ENCODE data around the gene MAP3K21.

Gene MAP3K21

GRCh38 chr1:233393926-233394680 lies 66.6 kb downstream of the MAP3K21 start:
- Histone ChIP-seq H3K27ac (ENCODE audit: low read length) (no peak overlapping the region), H3K9me3 (ENCODE audit: control insufficient read depth in 1 of 2, low read length in 2 of 2) (no peaks in the 10 kb centered on the region)

DNA sequence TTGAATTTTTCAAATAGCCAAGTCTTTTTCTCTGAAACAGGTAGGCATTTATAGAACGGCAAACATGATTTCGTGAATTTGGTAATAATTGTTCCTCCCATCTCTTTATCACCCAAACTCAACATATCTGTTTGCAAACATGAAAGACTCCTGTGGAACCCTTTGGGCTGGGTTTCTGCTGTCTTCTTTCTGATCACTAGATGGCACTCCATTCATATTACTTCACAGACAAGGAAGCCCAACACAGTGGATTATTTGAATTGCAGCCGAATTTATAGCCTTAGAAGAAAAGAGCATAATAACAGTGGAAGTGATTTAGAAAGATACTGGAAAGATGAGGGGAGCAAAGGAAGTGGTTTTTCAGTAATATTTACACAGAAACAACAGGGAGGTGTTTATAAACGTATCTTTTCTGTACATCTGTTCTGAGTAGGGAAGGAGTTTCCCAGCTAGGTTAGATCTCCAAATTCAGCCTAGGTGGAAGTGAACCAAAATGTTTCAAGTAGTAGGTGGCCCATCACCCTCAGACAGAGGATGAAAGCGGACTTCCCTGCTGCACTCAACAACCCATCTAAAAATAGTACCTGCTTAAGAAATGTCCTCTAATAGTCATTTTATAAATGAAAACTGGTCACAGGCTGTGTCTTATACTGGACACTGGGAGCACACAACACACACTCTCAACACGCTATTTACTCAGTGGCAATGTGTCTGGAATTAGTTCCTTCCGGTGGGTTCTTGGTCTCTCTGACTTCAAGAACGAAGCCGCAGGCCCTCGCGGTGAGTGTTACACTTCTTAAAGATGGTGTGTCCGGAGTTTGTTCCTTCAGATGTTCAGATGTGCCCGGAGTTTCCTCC lies 67.6 kb downstream of the MAP3K21 start:
- Histone ChIP-seq H3K27ac (ENCODE audit: low read length) (no peak overlapping the region), H3K9me3 (ENCODE audit: control insufficient read depth in 1 of 2, low read length in 2 of 2) (no peaks in the 10 kb centered on the region), H3K4me3 (ENCODE audit: low read depth in 1 of 2, low read length in 2 of 2) (no peak overlapping the region), H3K36me3 (ENCODE audit: control insufficient read depth in 1 of 2, insufficient read depth in 2 of 2, low read length in 2 of 2) (no peaks in the 10 kb centered on the region), H3K4me1 (ENCODE audit: control insufficient read depth in 1 of 2, insufficient read depth in 2 of 2, low read length in 2 of 2) (no peaks in the 10 kb centered on the region), H3K27me3 (ENCODE audit: low read depth, low read length) (no peaks in the 10 kb centered on the region)

More at GRCh38 chr1:233393926-233394680, 66.6 kb downstream of the MAP3K21 start:
- no peaks in the 10 kb centered on the region for H3K36me3 ChIP-seq (ENCODE audit: control insufficient read depth in 1 of 2, insufficient read depth in 2 of 2, low read length in 2 of 2)
- H3K4me1 ChIP-seq (ENCODE audit: control insufficient read depth in 1 of 2, insufficient read depth in 2 of 2, low read length in 2 of 2): no peaks in the 10 kb centered on the region
- no peaks in the 10 kb centered on the region for H3K27me3 ChIP-seq (ENCODE audit: low read depth, low read length)
- no peak overlapping the region for H3K4me3 ChIP-seq (ENCODE audit: low read depth in 1 of 2, low read length in 2 of 2)

GRCh38 chr1:233395863-233396646 lies 68.5 kb downstream of the MAP3K21 start:
- H3K27me3 ChIP-seq (ENCODE audit: low read depth, low read length): no peaks in the 10 kb centered on the region
- H3K36me3 ChIP-seq (ENCODE audit: control insufficient read depth in 1 of 2, insufficient read depth in 2 of 2, low read length in 2 of 2): no peaks in the 10 kb centered on the region
- no peak overlapping the region for H3K4me3 ChIP-seq (ENCODE audit: low read depth in 1 of 2, low read length in 2 of 2)
- H3K27ac ChIP-seq (ENCODE audit: low read length): no peak overlapping the region
- H3K9me3 ChIP-seq (ENCODE audit: control insufficient read depth in 1 of 2, low read length in 2 of 2): no peaks in the 10 kb centered on the region
- no peaks in the 10 kb centered on the region for H3K4me1 ChIP-seq (ENCODE audit: control insufficient read depth in 1 of 2, insufficient read depth in 2 of 2, low read length in 2 of 2)

- Histone ChIP-seq H3K4me3 (ENCODE audit: low read depth in 1 of 2, low read length in 2 of 2) (no peak overlapping the region), H3K36me3 (ENCODE audit: control insufficient read depth in 1 of 2, insufficient read depth in 2 of 2, low read length in 2 of 2) (no peaks in the 10 kb centered on the region), H3K4me1 (ENCODE audit: control insufficient read depth in 1 of 2, insufficient read depth in 2 of 2, low read length in 2 of 2) (no peaks in the 10 kb centered on the region), H3K27ac (ENCODE audit: low read length) (no peak overlapping the region), H3K9me3 (ENCODE audit: control insufficient read depth in 1 of 2, low read length in 2 of 2) (peaks cover 0 to 2% of the 10 kb centered on the region in 2 donors), H3K27me3 (ENCODE audit: low read depth, low read length) (no peaks in the 10 kb centered on the region)
Measured at GRCh38 chr1:233406339-233406960, 78.9 kb downstream of the MAP3K21 start.

DNA sequence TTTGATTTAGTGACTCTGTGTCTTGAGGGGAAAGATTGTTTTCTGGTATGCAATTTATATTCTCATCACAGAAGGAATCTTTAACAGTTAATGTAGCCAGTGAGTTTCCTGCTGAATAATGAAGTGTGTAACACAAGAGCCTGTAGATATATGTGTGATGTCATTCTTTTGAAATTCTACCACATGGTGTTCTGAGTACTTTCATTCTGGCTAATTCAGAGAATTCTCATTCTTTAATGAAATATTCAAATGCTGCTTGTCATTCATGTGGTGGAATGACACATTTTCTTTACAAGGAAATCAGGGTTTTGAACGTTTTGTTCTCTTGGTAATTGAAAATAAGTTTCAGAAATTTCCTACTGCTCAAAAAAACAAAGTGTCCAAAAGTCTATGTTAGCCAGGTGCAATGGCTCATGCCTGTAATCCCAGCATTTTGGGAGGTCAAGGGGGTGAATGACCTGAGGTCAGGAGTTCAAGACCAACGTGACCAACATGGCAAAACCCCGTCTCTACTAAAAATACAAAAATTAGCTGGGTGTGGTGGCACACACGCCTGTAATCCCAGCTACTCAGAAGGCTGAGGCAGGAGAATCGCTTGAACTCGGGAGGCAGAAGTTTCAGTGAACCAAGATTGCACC lies 79.6 kb downstream of the MAP3K21 start:
- Histone ChIP-seq H3K27me3 (ENCODE audit: low read depth, low read length) (no peaks in the 10 kb centered on the region), H3K36me3 (ENCODE audit: control insufficient read depth in 1 of 2, insufficient read depth in 2 of 2, low read length in 2 of 2) (no peaks in the 10 kb centered on the region), H3K4me3 (ENCODE audit: low read depth in 1 of 2, low read length in 2 of 2) (no peak overlapping the region), H3K27ac (ENCODE audit: low read length) (no peak overlapping the region), H3K9me3 (ENCODE audit: control insufficient read depth in 1 of 2, low read length in 2 of 2) (peaks cover 0 to 2% of the 10 kb centered on the region in 2 donors), H3K4me1 (ENCODE audit: control insufficient read depth in 1 of 2, insufficient read depth in 2 of 2, low read length in 2 of 2) (no peaks in the 10 kb centered on the region)

- Histone ChIP-seq H3K27me3 (ENCODE audit: low read depth, low read length) (no peaks in the 10 kb centered on the region), H3K36me3 (ENCODE audit: control insufficient read depth in 1 of 2, insufficient read depth in 2 of 2, low read length in 2 of 2) (no peaks in the 10 kb centered on the region), H3K4me3 (ENCODE audit: low read depth in 1 of 2, low read length in 2 of 2) (no peak overlapping the region), H3K27ac (ENCODE audit: low read length) (no peak overlapping the region), H3K9me3 (ENCODE audit: control insufficient read depth in 1 of 2, low read length in 2 of 2) (peaks cover 0 to 2% of the 10 kb centered on the region in 2 donors), H3K4me1 (ENCODE audit: control insufficient read depth in 1 of 2, insufficient read depth in 2 of 2, low read length in 2 of 2) (no peaks in the 10 kb centered on the region)
Measured at GRCh38 chr1:233409540-233409939, 82.0 kb downstream of the MAP3K21 start.

GRCh38 chr1:233410906-233411305 lies 83.4 kb downstream of the MAP3K21 start:
- Histone ChIP-seq H3K9me3 (ENCODE audit: control insufficient read depth in 1 of 2, low read length in 2 of 2) (peaks cover 0 to 2% of the 10 kb centered on the region in 2 donors), H3K36me3 (ENCODE audit: control insufficient read depth in 1 of 2, insufficient read depth in 2 of 2, low read length in 2 of 2) (no peaks in the 10 kb centered on the region), H3K27ac (ENCODE audit: low read length) (no peak overlapping the region), H3K4me3 (ENCODE audit: low read depth in 1 of 2, low read length in 2 of 2) (no peak overlapping the region), H3K27me3 (ENCODE audit: low read depth, low read length) (no peaks in the 10 kb centered on the region), H3K4me1 (ENCODE audit: control insufficient read depth in 1 of 2, insufficient read depth in 2 of 2, low read length in 2 of 2) (no peaks in the 10 kb centered on the region)

DNA sequence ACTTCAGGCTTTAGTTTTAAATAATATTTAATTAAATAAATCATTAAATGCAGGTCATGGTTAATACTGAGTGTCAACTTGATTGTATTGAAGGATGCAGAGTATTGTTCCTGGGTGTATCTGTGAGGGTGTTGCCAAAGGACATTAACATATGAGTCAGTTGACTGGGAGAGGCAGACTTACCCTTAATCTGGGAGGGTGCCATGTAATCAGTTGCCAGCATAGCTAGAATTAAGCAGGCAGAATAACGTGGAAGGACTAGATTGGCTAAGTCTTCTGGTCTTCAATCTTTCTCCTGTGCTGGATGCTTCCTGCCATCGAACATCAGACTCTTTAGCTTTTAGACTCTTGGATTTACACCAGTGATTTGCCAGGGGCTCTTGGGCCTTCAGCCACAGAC lies 85.3 kb downstream of the MAP3K21 start:
- Histone ChIP-seq H3K36me3 (ENCODE audit: control insufficient read depth in 1 of 2, insufficient read depth in 2 of 2, low read length in 2 of 2) (no peaks in the 10 kb centered on the region), H3K4me3 (ENCODE audit: low read depth in 1 of 2, low read length in 2 of 2) (no peak overlapping the region), H3K27ac (ENCODE audit: low read length) (no peak overlapping the region), H3K27me3 (ENCODE audit: low read depth, low read length) (no peaks in the 10 kb centered on the region), H3K4me1 (ENCODE audit: control insufficient read depth in 1 of 2, insufficient read depth in 2 of 2, low read length in 2 of 2) (no peaks in the 10 kb centered on the region), H3K9me3 (ENCODE audit: control insufficient read depth in 1 of 2, low read length in 2 of 2) (peaks cover 0 to 2% of the 10 kb centered on the region in 2 donors)

GRCh38 chr1:233421293-233421692 lies 93.8 kb downstream of the MAP3K21 start:
- H3K4me3 ChIP-seq (ENCODE audit: low read depth in 1 of 2, low read length in 2 of 2): no peak overlapping the region
- no peaks in the 10 kb centered on the region for H3K36me3 ChIP-seq (ENCODE audit: control insufficient read depth in 1 of 2, insufficient read depth in 2 of 2, low read length in 2 of 2)
- H3K9me3 ChIP-seq (ENCODE audit: control insufficient read depth in 1 of 2, low read length in 2 of 2): peaks cover 4% of the 10 kb centered on the region in 2 donors
- H3K27me3 ChIP-seq (ENCODE audit: low read depth, low read length): no peaks in the 10 kb centered on the region
- no peaks in the 10 kb centered on the region for H3K4me1 ChIP-seq (ENCODE audit: control insufficient read depth in 1 of 2, insufficient read depth in 2 of 2, low read length in 2 of 2)
- H3K27ac ChIP-seq (ENCODE audit: low read length): no peak overlapping the region

DNA sequence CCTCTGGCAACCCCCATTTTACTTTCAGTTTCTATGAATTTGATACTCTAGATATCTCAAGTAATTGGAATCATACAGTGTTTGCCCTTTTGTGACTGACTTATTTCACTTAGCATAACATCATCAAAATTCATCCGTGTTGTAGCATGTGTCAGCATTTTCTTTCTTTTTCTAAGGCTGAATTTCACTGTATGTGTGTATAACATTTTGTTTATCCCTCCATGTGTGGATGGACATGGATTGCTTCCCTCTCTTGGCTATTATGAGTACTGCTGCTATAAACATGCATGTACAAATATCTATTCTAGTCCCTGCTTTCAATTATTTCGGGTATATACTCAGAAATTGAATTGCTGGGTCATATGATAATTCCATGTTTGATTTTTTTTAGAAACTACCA lies 97.3 kb downstream of the MAP3K21 start:
- Histone ChIP-seq H3K9me3 (ENCODE audit: control insufficient read depth in 1 of 2, low read length in 2 of 2) (peaks cover 4% of the 10 kb centered on the region in 2 donors), H3K27me3 (ENCODE audit: low read depth, low read length) (no peaks in the 10 kb centered on the region), H3K4me1 (ENCODE audit: control insufficient read depth in 1 of 2, insufficient read depth in 2 of 2, low read length in 2 of 2) (no peaks in the 10 kb centered on the region), H3K36me3 (ENCODE audit: control insufficient read depth in 1 of 2, insufficient read depth in 2 of 2, low read length in 2 of 2) (no peaks in the 10 kb centered on the region), H3K4me3 (ENCODE audit: low read depth in 1 of 2, low read length in 2 of 2) (no peak overlapping the region), H3K27ac (ENCODE audit: low read length) (no peak overlapping the region)
